ENCODE results near the gene RHOB. TPM values are rescaled to one million over a fixed set of nuclear protein-coding genes. Genes with fewer than 3 reads are reported as not detected.

Gene RHOB
- polyA plus RNA-seq, 3 donors = 43.3 to 602 (median 66.3) TPM

GRCh38 chr2:20451761-20452499 lies 5.1 kb downstream of the RHOB start:
- Histone ChIP-seq H3K9ac (ENCODE audit: insufficient read depth, low read length, poor library complexity, severe bottlenecking) (no peak overlapping the region), H3K4me2 (replicated peaks; ENCODE audit: extremely low read depth, low read length, poor library complexity, severe bottlenecking) (no peak overlapping the region), H3K27ac (ENCODE audit: low read depth in 1 of 2, low read length in 2 of 2) (no peak overlapping the region), H2AFZ (ENCODE audit: insufficient read depth, low read depth, low read length, poor library complexity, severe bottlenecking) (no peak overlapping the region), H3K27me3 (ENCODE audit: control insufficient read depth in 2 of 2, insufficient read depth in 2 of 2, low read length in 2 of 2) (peaks cover 0 to 2% of the 10 kb centered on the region in 2 donors), H3K4me3 (replicated peaks in 1 of 3; ENCODE audit: low read depth in 2 of 3, low read length in 3 of 3) (no peak overlapping the region), H3K79me2 (ENCODE audit: insufficient read depth, low read length) (peaks cover 20% of the 10 kb centered on the region), H3K4me1 (ENCODE audit: control insufficient read depth in 1 of 2, insufficient read depth in 2 of 2, low read length in 2 of 2) (peaks cover 9 to 19% of the 10 kb centered on the region in 2 donors), H4K20me1 (ENCODE audit: insufficient read depth, low read length) (peaks cover 54% of the 10 kb centered on the region), H3K9me3 (replicated peaks in 1 of 2; ENCODE audit: control insufficient read depth in 1 of 2, insufficient read depth in 1 of 2, low read length in 2 of 2) (no peaks in the 10 kb centered on the region), H3K36me3 (replicated peaks in 1 of 2; ENCODE audit: control insufficient read depth in 1 of 2, insufficient read depth in 2 of 2, low read length in 2 of 2) (peaks cover 0 to 5% of the 10 kb centered on the region in 2 donors)
- TF ChIP-seq, protein P1, sequence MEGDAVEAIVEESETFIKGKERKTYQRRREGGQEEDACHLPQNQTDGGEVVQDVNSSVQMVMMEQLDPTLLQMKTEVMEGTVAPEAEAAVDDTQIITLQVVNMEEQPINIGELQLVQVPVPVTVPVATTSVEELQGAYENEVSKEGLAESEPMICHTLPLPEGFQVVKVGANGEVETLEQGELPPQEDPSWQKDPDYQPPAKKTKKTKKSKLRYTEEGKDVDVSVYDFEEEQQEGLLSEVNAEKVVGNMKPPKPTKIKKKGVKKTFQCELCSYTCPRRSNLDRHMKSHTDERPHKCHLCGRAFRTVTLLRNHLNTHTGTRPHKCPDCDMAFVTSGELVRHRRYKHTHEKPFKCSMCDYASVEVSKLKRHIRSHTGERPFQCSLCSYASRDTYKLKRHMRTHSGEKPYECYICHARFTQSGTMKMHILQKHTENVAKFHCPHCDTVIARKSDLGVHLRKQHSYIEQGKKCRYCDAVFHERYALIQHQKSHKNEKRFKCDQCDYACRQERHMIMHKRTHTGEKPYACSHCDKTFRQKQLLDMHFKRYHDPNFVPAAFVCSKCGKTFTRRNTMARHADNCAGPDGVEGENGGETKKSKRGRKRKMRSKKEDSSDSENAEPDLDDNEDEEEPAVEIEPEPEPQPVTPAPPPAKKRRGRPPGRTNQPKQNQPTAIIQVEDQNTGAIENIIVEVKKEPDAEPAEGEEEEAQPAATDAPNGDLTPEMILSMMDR (IDR thresholded peaks at IDR 0.05) = no peak
- Mint-ChIP-seq H3K27me3 (ENCODE audit: low read depth in 3 of 3) (peaks cover 10 to 30% (median 19%) of the 10 kb centered on the region in 3 donors), H3K4me3 (no peak overlapping the region), H3K27ac (peak overlapping the region in 4 of 7 donors; percentile 21 to 79 (median 58)), H3K4me1 (peaks cover 22% of the 10 kb centered on the region), H3K9me3 (peaks cover 0 to 8% (median 3%) of the 10 kb centered on the region in 7 donors), H3K36me3 (peaks cover 16 to 22% of the 10 kb centered on the region in 2 donors)
- no peak for DNase-seq
- 100% methylated on average over 2 of the region's 7 CpGs for WGBS (ENCODE audit: insufficient coverage)
- intact Hi-C loops (cut with micrococcal nuclease) = loop anchor here in 1 of 2 donors (5.0 kb wide), 1 partner anchor 190 kb away; no protein-coding TSS in a partner anchor

- Histone ChIP-seq H3K9ac (ENCODE audit: insufficient read depth, low read length, poor library complexity, severe bottlenecking) (no peak overlapping the region), H4K20me1 (ENCODE audit: insufficient read depth, low read length) (peaks cover 48% of the 10 kb centered on the region), H3K27me3 (ENCODE audit: control insufficient read depth in 2 of 2, insufficient read depth in 2 of 2, low read length in 2 of 2) (peaks cover 0 to 2% of the 10 kb centered on the region in 2 donors), H2AFZ (ENCODE audit: insufficient read depth, low read depth, low read length, poor library complexity, severe bottlenecking) (no peak overlapping the region), H3K4me1 (ENCODE audit: control insufficient read depth in 1 of 2, insufficient read depth in 2 of 2, low read length in 2 of 2) (peaks cover 9 to 19% of the 10 kb centered on the region in 2 donors), H3K36me3 (replicated peaks in 1 of 2; ENCODE audit: control insufficient read depth in 1 of 2, insufficient read depth in 2 of 2, low read length in 2 of 2) (peaks cover 0 to 5% of the 10 kb centered on the region in 2 donors), H3K4me2 (replicated peaks; ENCODE audit: extremely low read depth, low read length, poor library complexity, severe bottlenecking) (no peak overlapping the region), H3K9me3 (replicated peaks in 1 of 2; ENCODE audit: control insufficient read depth in 1 of 2, insufficient read depth in 1 of 2, low read length in 2 of 2) (no peaks in the 10 kb centered on the region), H3K79me2 (ENCODE audit: insufficient read depth, low read length) (peaks cover 16% of the 10 kb centered on the region), H3K27ac (ENCODE audit: low read depth in 1 of 2, low read length in 2 of 2) (no peak overlapping the region), H3K4me3 (replicated peaks in 1 of 3; ENCODE audit: low read depth in 2 of 3, low read length in 3 of 3) (no peak overlapping the region)
- TF ChIP-seq, protein P1 (IDR thresholded peaks at IDR 0.05) = no peak
- DNase-seq = no peak
- Mint-ChIP-seq H3K27ac (no peak overlapping the region), H3K4me3 (no peak overlapping the region), H3K36me3 (peaks cover 14 to 20% of the 10 kb centered on the region in 2 donors), H3K9me3 (peaks cover 0 to 5% (median 2%) of the 10 kb centered on the region in 7 donors), H3K27me3 (ENCODE audit: low read depth in 3 of 3) (peaks cover 10 to 32% (median 20%) of the 10 kb centered on the region in 3 donors), H3K4me1 (peaks cover 22% of the 10 kb centered on the region)
- intact Hi-C loops (cut with micrococcal nuclease) = loop anchor here in 1 of 2 donors (5.0 kb wide), 1 partner anchor 190 kb away; no protein-coding TSS in a partner anchor
- WGBS (ENCODE audit: insufficient coverage) = 100% methylated on average over 1 of the region's 4 CpGs
These were observed 5.7 kb downstream of the RHOB start for GRCh38 chr2:20452551-20452950.
